ENCODE measurements around the gene GGN.

DNA sequence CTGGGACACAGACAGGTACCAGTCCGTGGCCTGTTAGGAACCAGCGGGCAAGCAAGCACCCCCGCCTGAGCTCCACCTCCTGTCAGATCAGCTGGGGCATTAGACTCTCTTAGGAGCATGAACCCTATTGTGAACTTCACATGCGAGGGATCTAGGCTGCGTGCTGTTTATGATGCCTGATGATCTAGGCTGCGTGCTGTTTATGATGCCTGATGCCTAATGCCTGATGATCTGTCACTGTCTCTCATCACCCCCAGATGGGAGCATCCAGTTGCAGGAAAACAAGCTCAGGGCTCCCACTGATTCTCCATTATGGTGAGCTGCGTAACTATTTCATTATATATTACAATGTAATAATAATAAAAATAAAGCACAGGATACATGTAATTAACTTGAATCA, 34.6 kb upstream of the GGN start:
- TF ChIP-seq POLR2A (IDR thresholded peaks at IDR 0.05; ENCODE audit: low read depth, low read length), result no peak
- TF ChIP-seq TAF1 (IDR thresholded peaks at IDR 0.05; ENCODE audit: borderline replicate concordance, low read depth, low read length), result no peak
- no peak for TF ChIP-seq POLR2AphosphoS5 (IDR thresholded peaks at IDR 0.05; ENCODE audit: low read depth, low read length)

Data from GM12892 (cell line).